SKM-1 treated with dmso at 0.1 percent for 144 hours (cell line): ENCODE measurements around the gene FAF2.

Experiments
- DNase-seq: peaks from one replicate; lab custom pipeline; 2025; ENCODE audit not compliant: unreplicated experiment; lab: John Stamatoyannopoulos, UW

FAF2 gene

GRCh38 chr5:176529741-176530141 is 81.6 kb downstream of the FAF2 start:
- no peak for DNase-seq

- DNase-seq, result no peak
Observed at GRCh38 chr5:176530393-176530982, 82.3 kb downstream of the FAF2 start.

- DNase-seq, result no peak
Observed at GRCh38 chr5:176530983-176531901, 83.1 kb downstream of the FAF2 start.

GRCh38 chr5:176531902-176532493 is 83.8 kb downstream of the FAF2 start:
- no peak for DNase-seq

- no peak for DNase-seq
Observed at GRCh38 chr5:176532795-176533194, 84.6 kb downstream of the FAF2 start.

- DNase-seq, result peak; percentile 91
Observed at GRCh38 chr5:176533390-176533789, 85.2 kb downstream of the FAF2 start.

- peak; percentile 46 for DNase-seq
Observed at GRCh38 chr5:176533894-176534611, 85.9 kb downstream of the FAF2 start.

- no peak for DNase-seq
Observed at GRCh38 chr5:176534640-176535039, 86.5 kb downstream of the FAF2 start.

- DNase-seq, result peak; percentile 57
Observed at GRCh38 chr5:176535101-176535663, 87.0 kb downstream of the FAF2 start.

GRCh38 chr5:176535664-176536131 is 87.5 kb downstream of the FAF2 start:
- DNase-seq, result no peak

GRCh38 chr5:176536132-176536901 is 88.1 kb downstream of the FAF2 start:
- DNase-seq, result peak; percentile 70

- peak; percentile 95 for DNase-seq
Observed at GRCh38 chr5:176536902-176537553, 88.8 kb downstream of the FAF2 start, which contains the start of gene RNF44. TSS of gene RNF44 (minus strand) at chr5:176537402. CDS start at chr5:176532472, 4,930 bp downstream.

GRCh38 chr5:176537554-176538229 is 89.5 kb downstream of the FAF2 start:
- peak; percentile 99 for DNase-seq

- DNase-seq, result no peak
Observed at GRCh38 chr5:176538230-176538988, 90.2 kb downstream of the FAF2 start.

- DNase-seq, result no peak
Observed at GRCh38 chr5:176538989-176539384, 90.8 kb downstream of the FAF2 start.

- DNase-seq, result no peak
Observed at GRCh38 chr5:176540476-176540899, 92.3 kb downstream of the FAF2 start.

- no peak for DNase-seq
Observed at GRCh38 chr5:176540956-176541337, 92.8 kb downstream of the FAF2 start.
